HG03045 (cell line): ENCODE data around the gene CCP110.
A peak's percentile ranks its signal among the peaks of the same experiment; 100 is the strongest.

Source experiments
- ATAC-seq: cut with Tn5 transposase; IDR thresholded peaks from one replicate; pipeline ENCODE4 v1.9.1; 2021; ENCODE audit warnings: mild to moderate bottlenecking, moderate library complexity; ENCODE audit not compliant: unreplicated experiment

CCP110 gene, protein sequence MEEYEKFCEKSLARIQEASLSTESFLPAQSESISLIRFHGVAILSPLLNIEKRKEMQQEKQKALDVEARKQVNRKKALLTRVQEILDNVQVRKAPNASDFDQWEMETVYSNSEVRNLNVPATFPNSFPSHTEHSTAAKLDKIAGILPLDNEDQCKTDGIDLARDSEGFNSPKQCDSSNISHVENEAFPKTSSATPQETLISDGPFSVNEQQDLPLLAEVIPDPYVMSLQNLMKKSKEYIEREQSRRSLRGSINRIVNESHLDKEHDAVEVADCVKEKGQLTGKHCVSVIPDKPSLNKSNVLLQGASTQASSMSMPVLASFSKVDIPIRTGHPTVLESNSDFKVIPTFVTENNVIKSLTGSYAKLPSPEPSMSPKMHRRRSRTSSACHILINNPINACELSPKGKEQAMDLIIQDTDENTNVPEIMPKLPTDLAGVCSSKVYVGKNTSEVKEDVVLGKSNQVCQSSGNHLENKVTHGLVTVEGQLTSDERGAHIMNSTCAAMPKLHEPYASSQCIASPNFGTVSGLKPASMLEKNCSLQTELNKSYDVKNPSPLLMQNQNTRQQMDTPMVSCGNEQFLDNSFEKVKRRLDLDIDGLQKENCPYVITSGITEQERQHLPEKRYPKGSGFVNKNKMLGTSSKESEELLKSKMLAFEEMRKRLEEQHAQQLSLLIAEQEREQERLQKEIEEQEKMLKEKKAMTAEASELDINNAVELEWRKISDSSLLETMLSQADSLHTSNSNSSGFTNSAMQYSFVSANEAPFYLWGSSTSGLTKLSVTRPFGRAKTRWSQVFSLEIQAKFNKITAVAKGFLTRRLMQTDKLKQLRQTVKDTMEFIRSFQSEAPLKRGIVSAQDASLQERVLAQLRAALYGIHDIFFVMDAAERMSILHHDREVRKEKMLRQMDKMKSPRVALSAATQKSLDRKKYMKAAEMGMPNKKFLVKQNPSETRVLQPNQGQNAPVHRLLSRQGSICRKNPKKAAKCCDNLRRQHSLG

GRCh38 chr16:19523559-19524355 is at the start of gene CCP110:
TSS of gene CCP110 (plus strand) at chr16:19523942. CDS start at chr16:19527882, 3,940 bp downstream.
- peak; percentile 74 for ATAC-seq

DNA sequence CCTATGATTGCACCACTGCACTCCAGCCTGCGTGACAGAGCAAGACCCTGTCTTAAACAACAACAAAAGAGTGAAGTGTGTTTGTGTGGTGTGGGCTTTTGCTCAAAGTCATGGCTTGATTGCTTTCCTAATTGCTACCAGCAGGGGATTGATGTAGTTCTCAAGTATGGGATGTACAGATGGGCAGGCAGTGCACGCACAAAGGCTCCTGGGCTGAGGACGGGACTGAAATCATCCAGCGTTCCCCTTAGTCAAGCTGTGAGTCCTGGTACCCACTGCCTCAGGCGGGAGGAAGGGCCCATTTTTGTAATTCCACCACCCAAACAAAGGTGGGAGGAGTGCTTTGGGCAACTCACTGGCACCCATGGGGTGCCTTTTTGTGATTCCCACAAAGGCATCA is 49.1 kb upstream of the CCP110 start:
- no peak for ATAC-seq

GRCh38 chr16:19478505-19478904 is 45.2 kb upstream of the CCP110 start:
- no peak for ATAC-seq

GRCh38 chr16:19479302-19479721 is 44.4 kb upstream of the CCP110 start:
- no peak for ATAC-seq

- no peak for ATAC-seq
Observed at GRCh38 chr16:19481296-19481695, 42.4 kb upstream of the CCP110 start.

- ATAC-seq, result no peak
Observed at GRCh38 chr16:19481769-19482168, 42.0 kb upstream of the CCP110 start.

DNA sequence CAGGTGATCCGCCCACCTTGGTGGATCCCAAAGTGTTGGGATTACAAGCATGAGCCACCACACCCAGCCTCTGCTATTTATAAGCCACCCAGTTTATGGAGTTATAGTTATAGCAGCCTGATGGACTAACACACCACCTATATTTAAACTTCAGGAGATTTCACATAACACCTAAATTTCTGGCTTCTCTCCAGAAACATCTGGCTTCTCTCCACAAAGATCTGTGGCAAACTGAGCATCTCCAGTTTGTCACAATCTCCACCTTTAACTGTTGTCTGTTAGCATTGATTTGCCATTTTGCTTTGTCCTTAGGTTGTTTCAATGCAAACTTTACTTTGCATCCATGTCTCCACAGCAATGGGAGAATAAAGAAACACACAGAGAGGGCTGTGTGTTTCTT is 41.5 kb upstream of the CCP110 start:
- ATAC-seq, result no peak

GRCh38 chr16:19484096-19484495 is 39.6 kb upstream of the CCP110 start:
- ATAC-seq, result no peak

DNA sequence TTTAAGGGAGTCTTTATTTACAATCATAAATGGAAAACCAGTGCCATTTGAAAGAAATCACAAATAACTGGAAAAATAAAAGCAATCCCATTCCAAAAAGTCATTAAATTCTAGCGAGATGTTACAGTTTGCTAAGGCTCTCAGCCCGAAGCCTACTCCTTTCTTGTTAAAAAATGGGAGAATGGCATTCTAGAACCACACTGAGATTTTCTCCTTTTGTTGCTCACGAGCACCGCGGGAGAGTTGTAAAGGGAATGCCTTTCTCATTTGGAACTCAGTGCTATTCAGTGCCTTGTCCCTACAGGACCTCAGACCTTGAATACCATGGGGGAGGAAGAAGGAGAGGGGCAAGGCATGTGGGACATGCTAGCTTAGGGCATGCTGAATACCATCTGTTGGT is 38.1 kb upstream of the CCP110 start:
- no peak for ATAC-seq

GRCh38 chr16:19486051-19486450 is 37.7 kb upstream of the CCP110 start:
- ATAC-seq, result no peak

- ATAC-seq, result no peak
Observed at GRCh38 chr16:19486750-19487325, 36.9 kb upstream of the CCP110 start.

- ATAC-seq, result no peak
Observed at GRCh38 chr16:19488213-19488640, 35.5 kb upstream of the CCP110 start.

DNA sequence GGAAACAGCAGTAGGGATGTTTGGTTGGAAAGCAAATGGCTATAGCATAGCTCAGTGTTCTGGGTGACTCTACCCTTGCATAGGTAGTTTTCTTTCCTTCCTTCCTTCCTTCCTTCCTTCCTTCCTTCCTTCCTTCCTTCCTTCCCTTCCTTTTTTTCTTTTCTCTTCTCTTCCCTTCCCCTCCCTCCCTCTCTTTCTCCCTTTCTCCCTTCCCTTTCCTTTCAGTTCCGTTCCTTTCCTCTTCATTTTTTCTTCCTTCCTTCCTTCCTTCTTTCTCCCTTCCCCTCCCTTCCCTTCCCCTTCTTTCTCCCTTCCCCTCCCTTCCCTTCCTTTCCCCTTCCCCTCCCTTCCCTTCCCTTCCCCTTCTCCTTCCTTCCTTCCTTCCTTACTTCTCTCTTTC is 33.1 kb upstream of the CCP110 start:
- no peak for ATAC-seq

DNA sequence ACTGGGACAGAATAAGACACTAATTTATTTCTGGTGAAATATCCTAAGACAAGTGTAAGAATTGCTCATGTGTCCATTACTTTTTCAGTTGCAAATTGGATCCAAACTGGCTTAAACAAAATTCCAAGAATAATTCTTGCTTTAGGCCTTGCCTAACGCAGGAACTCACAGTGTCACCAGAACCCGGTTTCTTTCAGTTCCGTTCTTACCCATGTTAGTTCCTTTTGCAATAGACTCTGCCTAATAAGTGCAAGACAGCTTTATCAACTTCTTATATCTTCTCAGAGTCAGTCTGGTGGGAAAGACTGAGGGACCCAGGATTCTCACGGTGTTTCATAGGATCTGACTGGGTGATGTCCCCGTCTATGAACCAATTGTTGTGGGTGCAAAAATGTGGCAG is 26.6 kb upstream of the CCP110 start:
- no peak for ATAC-seq

- no peak for ATAC-seq
Observed at GRCh38 chr16:19499006-19499405, 24.7 kb upstream of the CCP110 start.

DNA sequence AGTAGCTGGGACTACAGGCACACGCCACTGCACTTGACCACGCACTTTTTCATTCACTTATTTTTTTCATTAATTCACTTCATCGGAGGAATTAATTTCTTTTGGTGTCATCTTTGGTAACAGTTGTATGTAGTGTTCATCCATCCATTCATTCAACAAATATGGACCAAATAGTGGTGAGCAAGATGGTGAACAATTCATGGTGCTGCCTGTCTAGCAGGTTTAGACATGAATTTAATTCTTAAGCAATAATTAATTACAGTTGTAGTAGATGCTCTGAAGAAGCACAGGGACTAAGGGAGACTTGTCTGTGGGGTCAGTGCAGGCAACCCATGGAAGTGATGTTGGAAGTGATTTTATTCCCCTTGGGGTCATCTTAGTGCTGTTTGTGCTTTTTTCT is 24.3 kb upstream of the CCP110 start:
- ATAC-seq, result no peak

- ATAC-seq, result no peak
Observed at GRCh38 chr16:19502395-19503131, 21.2 kb upstream of the CCP110 start.

DNA sequence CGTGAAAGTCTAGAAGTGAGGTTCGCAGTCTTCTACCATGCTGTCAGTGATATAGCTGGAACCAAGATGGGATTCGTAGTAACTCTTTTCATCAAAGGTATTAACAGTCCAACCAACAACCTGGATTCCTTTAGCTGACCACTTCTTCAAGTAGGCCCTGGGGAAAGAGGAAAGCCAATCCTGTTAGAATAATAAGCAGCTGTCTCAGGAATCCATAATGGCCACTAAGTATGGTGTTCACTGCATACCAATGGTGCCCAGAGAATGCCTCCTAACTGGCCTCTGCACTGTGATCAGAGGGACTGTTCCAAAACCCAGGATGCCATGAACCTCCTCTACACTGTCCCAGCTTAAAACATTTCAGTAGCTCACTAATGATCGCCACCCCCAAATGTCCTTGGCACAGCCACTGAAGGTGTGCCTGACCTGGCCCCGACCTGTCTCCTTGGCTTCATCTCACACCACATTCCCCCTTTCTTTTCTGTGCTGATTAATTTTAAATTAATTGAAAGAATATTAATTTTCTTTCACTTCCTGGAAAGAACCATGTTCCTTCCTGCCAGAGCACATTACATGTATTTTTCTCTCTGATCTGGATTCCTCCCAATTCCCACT is 20.2 kb upstream of the CCP110 start:
- no peak for ATAC-seq

GRCh38 chr16:19505600-19506303 is 18.0 kb upstream of the CCP110 start:
- ATAC-seq, result no peak
